ACHN (cell line): ENCODE measurements around the gene EPHB1.

Source experiments
- DNase-seq: peaks from one replicate; pipeline ENCODE4 v3.0.0-alpha.2; 2015
- in situ Hi-C: cut with HindIII; loops from 2 replicates; pipeline ENCODE4 v1.10.0; 2017; ENCODE audit warnings: low sequenced_read_pairs, low pct_ligation_motif_present, low pct_unique_long_range_greater_than_20kb

EPHB1 gene

DNA sequence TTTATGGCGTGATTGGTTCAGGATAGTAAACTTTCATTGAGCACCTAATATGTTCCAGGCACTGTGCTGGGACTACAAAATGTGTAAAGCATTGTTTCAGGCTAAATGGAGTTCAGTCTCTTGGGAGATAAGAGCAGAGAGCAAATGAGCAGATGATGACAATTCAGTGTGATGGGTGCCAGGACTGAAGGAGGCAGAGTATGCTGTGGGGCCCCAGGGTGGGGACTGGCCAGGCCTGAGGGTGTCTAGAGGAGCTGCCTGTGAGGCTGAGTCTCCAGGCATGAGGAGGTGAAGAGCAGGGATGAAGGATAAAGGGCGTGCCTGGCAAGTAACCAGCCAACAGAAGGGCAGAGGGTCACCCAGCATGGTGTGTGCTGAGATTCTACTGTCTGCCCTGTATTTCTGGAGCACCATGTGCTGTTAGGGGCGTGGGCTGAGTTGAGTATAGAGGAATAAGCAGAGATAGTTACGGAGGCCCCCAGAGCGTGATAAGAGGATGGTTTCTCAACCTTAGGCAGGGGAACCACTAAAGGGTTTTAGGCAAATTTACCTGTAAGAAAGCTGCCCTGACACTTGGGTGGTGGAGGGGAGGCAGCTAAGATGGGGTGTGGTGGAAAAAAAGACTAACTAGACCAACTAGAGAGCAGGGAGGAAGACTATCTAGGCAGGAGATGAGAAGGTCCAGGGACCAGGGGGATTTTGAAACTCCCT lies 38.5 kb downstream of the EPHB1 start:
- DNase-seq, result no peak
- in situ Hi-C loops, result no loop called here

DNA sequence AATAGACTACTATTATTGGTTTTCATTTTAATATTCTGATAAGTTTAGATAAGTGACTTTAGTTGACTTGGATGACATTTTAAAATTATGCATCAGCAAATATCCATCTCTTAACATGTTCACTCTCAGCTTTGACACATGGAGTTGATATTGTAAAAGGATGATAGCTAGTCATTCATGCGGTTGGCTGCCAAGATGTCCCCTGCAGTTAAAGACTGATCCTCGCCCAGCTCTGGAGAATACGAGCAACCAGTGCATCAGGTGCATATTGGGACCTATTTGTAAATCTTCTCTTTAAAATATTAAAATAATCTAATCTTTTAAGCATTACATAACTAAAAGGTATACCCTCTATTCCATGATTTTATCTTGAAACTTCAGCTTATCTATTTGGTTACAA lies 41.9 kb downstream of the EPHB1 start:
- DNase-seq, result no peak
- in situ Hi-C loops, result no loop called here

DNA sequence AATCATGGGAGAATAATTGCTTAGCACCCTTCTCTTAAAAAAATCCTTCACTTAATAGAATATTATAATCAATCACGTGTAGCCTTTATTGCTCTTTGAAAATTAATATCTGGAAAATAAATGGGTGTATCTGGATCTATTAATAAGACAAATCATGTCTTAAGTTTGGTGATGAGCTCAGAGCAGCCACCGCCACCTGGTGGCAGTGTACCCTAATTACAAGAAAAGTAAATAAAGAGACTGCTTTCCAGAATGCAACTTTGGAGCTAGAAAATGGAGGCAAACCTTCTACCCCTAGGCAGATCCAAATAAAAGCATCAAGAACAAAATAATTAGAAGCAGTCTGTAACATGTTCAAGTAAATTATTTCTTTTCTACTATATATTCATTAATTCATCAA lies 43.5 kb downstream of the EPHB1 start:
- DNase-seq, result no peak
- in situ Hi-C loops, result no loop called here

DNA sequence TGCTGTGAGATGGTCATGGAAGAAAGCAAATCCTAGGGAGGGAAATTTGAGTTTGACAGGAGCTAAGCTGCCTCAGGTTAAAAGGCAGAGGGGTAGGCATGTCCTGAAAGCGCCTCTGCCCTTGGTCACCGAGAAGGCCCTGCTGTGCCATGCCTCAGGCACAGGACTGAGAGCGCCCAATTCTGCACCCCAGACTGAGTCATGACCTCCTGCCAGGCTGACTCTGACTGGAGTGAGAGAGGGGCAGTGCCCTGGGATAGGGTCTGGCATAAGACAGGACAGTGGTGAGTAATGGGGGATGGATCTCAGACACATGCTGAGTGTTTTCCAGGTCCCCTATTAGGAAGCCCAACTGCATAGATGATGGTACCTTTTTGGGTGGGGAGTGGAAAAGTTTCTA lies 44.4 kb downstream of the EPHB1 start:
- DNase-seq, result no peak
- in situ Hi-C loops, result no loop called here

DNA sequence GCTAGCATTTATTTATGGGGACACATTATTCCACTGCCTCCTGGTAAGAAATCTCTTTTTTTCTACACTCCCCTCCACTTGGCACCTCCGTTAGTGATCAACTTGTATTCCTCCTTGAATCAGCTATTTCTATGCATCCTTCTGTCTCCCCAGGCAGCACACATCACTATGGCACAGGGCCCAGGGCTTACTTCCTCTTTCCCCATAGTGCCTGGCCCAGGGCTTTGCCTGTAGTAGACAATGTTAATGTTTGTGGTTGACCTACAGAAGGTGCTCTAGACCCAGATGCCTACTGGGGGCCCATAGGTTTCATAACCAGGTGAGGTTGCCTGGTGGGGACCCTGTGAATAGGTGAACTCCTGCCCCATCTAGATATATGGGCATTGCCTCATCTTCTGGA lies 44.9 kb downstream of the EPHB1 start:
- in situ Hi-C loops, result no loop called here
- DNase-seq, result no peak

DNA sequence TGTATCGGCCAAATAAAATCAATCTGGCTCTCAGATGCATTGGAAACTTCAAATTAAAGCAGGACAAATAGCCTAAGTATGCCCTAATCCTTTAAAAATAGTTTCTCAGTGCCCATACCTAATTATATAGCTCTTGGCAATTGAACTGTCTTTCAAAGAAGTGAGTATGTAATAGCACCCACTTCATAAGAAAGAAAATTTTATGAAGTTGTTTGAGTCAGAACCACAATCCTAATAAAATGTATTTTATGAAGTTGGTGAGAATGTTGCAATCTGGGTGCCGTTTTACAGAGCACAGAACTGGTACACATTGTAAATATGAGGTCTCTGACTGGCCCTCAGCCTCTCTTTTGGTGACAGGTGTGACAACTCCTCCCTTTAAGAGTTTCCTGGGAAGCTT lies 45.4 kb downstream of the EPHB1 start:
- no peak for DNase-seq
- in situ Hi-C loops, result no loop called here

DNA sequence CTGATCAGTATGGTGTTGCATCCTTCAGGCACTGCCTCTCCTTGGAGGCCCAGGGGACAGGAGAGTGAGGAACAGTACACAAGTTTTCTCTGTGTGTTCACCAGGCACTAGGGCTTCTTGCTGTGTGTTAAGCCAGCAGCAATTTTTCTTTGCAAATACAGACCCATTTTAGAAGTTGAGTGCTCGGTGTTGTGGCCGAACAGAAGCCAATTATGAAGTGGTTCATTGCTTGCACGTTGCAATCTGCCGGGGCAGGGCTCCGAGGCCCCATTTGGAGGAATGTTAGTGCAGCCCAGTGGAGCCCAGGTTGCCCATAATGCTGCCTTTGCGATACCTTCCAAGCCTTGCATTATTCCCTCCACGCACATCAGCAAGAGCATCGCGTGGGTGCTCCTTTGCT lies 51.0 kb downstream of the EPHB1 start:
- in situ Hi-C loops, result no loop called here
- DNase-seq, result no peak

DNA sequence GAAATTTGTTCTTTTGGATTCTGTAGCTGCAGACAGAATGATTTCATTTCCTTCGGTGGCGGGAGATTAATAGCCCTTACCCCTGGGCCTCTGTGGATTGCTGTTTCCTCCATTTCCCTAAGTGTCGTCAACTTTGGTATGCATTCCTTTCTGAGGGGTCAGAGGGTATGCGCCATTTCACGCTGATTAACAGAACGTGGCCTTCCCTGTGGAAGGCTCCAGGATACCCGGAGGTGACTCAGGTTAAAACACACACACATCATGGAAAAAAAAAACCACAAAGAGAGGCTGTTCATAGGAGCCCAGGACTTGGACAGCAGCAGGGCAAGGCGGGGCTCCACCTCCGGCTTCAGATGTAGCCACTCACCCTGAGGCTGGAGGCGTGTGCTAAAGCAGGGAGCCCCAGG lies 51.9 kb downstream of the EPHB1 start:
- peak; percentile 96 for DNase-seq
- in situ Hi-C loops, result no loop called here

DNA sequence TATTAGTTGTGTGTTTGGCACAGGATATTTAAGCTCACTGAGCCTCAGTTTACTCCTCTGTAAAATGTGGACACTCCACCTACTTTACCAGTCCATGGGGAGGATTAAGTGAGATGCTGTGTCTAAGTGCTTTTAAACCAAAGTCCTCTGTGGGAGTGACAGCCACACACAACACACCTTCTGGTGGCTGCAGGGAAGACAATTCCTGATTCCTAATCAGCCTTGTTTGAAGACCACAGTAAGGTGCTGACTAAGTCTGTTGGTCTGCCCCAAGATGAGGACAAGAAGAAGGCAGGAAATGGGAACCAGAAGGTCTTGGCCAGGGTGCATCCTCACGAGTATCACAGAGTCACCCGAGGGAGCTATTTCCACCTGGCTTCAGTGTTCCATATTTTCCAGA lies 52.3 kb downstream of the EPHB1 start:
- DNase-seq, result peak; percentile 15
- in situ Hi-C loops, result no loop called here

DNA sequence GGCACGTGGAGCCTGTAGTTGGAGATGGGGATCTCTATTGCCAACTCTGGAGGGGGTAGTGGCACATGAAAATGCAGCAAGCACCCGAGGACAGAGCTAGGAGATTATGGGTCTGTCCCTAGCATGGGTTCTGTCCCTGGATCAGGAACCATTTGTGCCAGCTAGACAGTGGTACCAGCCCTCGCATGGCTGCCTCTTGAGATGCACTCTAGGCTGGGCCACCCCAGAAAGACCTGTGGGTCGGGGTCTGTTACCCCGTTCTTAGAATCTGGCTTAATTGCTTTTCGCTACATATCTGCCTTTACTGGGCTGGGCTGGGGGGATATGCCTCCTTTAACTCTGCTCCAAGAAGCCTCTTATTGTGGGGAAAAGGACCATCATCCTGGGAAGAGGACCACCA lies 54.5 kb downstream of the EPHB1 start:
- in situ Hi-C loops, result no loop called here

DNA sequence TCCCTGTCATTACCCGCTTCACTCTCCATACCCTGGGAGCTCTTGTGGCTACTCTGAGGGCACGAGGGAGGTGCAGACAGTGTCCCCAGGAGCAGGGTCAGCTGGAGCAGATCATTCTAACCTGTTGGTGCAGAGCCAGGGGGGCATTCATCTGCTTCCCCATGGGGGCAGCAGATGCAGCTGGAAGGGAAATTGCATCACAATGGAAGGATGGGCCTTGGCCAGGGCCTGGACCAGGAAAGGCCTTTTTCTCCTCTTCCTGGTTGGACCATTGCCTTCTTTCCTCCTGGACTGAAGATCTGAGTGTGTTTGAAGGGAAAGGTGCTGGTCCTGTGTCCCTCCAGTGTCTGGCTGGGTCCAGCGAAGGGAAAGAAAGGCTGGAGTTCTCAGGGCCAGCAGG lies 55.7 kb downstream of the EPHB1 start:
- in situ Hi-C loops, result no loop called here
- no peak for DNase-seq

More for the DNA sequence above, 54.5 kb downstream of the EPHB1 start:
- no peak for DNase-seq

DNA sequence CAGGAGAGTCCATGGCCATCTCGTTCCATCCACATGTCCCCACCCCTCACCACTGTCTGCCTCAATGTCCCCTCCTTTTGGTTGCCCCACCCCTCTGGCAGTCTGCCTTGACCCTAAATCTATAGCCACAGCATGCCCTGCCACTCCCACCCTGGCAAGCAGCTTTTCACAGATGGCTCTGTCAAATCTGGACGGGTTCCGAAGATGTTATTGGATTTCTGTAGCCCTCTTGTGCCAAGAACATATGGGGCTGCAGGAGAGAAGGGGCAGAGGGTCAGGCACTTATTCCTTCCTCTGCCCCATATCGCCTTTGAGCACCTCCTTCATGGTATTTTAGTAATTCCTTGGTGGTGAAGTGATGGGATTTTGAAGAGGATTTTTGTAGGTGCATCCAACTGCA lies 57.1 kb downstream of the EPHB1 start:
- DNase-seq, result no peak
- in situ Hi-C loops, result no loop called here

DNA sequence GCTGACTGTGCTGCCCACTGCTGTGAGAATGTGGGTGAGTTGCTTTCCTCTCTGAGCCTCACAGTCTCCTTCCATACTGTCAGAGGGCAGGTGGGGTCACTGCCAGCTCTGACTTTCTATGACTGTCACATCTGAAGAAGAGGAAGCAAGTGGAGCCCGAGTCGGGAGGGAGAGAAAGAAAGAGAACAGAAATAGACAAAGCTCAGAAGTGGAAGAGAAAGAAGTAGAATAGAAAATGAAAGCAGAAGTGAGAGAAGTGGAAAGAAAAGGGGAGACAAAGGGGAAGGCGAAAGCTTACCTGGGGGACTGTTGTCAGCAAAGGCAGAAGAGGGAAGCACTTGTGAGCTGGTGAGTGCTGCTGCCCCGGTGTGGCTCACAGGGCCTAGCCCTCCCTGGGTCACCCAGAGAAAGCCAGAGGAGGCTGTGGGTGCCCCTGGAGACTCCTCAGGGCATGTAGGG lies 57.9 kb downstream of the EPHB1 start:
- no peak for DNase-seq
- in situ Hi-C loops, result no loop called here

DNA sequence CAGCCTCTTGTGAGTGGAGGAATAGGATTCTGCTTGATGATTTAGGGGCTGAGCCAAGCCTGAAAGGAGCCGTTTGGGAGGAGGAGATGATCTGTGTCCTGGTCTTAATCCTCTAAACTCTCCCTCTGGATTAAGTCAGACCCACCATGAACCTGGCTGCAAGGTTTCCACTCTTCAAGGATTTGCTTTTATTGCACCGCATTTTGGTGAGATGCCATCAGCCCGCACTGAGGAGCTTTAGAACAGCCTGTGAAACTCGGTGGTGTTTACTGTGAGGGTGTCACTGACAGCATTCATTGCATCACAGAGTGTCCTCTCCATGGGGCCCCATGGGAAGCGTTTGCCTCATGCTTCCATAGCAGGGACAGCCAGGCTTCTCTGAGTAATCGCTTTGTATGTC lies 59.2 kb downstream of the EPHB1 start:
- DNase-seq, result no peak
- in situ Hi-C loops, result no loop called here

DNA sequence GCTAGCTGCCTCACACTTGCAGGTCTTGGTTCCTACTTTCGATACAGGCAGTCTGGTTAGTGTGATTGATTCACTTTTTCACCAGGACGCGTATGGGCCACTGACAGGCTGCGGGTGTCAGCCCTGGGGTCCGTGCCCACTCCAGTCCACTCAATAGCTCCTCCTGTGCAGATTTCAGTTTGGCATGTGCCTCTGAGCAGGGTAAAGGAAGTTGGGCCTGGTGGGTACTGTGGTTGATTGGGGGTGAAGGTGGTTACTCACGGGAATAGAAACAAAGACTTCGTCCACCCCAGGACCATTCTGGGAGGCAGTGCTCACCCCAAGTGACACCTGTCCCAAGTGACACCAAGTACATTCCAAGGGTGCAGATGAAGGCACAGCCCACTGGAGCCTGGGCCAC lies 62.3 kb downstream of the EPHB1 start:
- in situ Hi-C loops, result no loop called here
- DNase-seq, result no peak

DNA sequence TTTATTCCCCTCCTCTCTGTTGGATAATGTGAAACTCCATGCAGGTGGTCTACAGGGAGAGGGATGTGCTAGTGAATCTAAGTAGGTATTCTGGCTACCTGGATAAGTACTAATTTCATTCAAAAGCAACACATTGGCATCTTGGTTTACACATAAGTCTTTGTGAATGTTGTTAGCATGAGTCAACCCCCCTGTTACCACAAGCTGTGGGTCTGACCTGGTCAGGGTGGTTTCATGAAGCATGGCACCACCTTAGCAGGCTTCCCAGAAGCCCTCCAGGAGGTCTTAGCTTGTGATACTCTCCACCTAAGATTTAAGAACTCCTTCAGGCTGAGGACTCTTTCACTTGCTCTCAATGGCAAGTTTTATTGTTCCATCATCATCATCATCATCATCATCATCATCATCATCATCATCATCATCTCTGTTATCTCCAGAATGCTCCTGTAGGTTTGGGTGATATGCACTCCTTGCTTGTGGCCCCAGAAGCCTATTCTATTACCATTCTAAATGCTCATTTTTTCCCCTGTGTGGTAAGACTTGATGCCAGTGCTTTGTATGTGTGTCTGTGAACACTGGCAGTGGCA lies 62.8 kb downstream of the EPHB1 start:
- no peak for DNase-seq
- in situ Hi-C loops, result no loop called here

DNA sequence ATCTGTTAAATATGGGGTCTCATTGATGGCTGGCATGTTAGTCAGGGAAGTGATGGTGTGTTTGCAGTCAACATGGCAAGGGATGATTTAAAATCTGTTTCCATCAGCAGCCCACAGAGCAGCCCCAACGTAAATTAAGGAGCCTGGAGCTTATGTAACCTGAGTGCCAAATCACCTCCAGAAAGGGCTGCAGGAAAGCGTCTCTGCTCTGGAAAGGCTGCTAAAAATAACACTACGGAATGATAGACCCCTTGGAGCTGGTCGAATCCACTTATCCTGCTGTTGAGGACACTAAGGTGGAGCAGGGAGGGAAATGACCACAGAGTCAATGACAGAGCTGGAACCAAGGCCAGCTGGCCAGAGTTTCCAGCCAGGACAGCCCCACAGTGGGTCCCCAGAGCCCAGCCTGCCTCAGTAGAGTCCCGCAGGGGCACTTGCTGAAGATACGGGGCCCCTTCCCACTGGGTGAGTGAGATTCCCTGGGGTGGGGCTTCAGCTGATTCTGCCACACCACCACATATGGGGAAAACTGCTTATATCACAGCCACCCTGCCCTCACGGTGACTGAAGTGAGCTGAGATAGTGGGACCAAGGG lies 63.5 kb downstream of the EPHB1 start:
- no peak for DNase-seq
- in situ Hi-C loops, result no loop called here

DNA sequence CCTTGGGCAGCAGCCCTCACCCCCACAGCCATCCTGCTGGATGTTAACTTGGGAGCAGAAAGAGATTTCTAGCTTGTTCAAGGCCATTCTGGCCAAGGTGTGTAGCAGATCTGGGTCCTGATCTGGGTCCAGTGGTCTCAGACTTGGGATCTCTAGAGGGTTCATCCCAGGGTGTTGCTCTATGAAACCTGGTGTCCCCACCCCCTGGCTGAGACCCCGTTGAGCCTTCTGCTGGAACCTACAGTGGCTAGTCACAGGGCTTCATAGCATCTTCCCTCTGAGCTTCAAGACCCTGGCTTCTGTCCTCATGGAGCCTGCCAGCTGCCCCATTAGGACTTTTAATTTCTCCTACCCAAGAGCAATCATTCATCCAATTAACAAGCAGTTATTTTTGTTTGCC lies 64.3 kb downstream of the EPHB1 start:
- no peak for DNase-seq
- in situ Hi-C loops, result no loop called here

DNA sequence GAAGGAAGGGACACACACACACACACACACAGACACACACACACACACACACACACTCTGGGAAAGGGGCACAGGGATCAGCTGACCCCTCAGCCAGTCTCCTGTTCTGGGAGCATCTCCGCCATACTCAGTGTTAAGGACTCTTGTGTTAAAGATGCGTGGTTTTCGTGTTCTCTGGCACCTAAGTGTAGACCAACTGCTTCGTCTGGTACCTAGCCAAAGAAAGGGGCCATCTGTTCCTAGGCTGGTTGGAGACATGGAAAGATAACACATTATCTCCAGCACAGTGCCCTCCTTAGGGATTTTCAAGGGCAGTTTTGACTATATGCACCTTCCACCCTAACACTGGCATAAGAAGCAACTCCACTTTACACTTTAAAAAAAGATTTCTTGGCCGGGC lies 65.1 kb downstream of the EPHB1 start:
- in situ Hi-C loops, result no loop called here
- no peak for DNase-seq

DNA sequence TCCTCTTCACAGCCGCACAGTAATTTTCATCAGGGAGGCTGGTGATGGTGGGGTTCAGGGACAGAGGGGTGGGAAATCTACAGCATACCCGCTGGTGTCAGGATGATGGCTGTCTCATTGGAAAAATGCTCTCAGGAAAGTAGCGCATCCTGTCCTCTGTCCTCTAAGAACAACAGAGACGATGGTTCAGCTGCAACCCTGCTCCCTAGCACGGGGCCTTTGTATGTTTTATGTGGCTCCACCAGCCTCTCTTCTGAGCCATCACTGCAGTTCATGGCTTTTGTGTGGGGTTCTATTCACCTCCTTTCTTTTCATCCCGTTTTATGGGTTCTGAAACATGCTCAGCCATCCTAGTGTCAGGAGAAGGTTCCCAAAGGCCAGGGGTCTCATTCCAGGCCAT lies 68.9 kb downstream of the EPHB1 start:
- in situ Hi-C loops, result no loop called here
- no peak for DNase-seq
